Neural progenitor cell (in vitro differentiated cells): ENCODE results near the gene ATL2.

Experiments
- EZH2 ChIP-seq: fragments of 200-600 bp; sonication (generic); IDR thresholded peaks from 2 replicates; pipeline ENCODE4 v1.6.1; 2017; ENCODE audit warnings: antibody characterized with exemption, mild to moderate bottlenecking, moderate library complexity
- EZH2phosphoT487 ChIP-seq: fragments of 200-600 bp; sonication (generic); IDR thresholded peaks from 2 replicates; pipeline ENCODE4 v1.6.1; 2017; ENCODE audit warnings: antibody characterized with exemption
- TF ChIP-seq, protein P1 (sequence below): fragments of 200-600 bp; sonication (generic); IDR thresholded peaks from 2 replicates; pipeline ENCODE4 v1.5.1; 2017; ENCODE audit warnings: antibody characterized with exemption, mild to moderate bottlenecking

- TF ChIP-seq, protein P1, sequence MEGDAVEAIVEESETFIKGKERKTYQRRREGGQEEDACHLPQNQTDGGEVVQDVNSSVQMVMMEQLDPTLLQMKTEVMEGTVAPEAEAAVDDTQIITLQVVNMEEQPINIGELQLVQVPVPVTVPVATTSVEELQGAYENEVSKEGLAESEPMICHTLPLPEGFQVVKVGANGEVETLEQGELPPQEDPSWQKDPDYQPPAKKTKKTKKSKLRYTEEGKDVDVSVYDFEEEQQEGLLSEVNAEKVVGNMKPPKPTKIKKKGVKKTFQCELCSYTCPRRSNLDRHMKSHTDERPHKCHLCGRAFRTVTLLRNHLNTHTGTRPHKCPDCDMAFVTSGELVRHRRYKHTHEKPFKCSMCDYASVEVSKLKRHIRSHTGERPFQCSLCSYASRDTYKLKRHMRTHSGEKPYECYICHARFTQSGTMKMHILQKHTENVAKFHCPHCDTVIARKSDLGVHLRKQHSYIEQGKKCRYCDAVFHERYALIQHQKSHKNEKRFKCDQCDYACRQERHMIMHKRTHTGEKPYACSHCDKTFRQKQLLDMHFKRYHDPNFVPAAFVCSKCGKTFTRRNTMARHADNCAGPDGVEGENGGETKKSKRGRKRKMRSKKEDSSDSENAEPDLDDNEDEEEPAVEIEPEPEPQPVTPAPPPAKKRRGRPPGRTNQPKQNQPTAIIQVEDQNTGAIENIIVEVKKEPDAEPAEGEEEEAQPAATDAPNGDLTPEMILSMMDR = no peak
- no peak for TF ChIP-seq EZH2
- TF ChIP-seq EZH2phosphoT487 = no peak
Measured at GRCh38 chr2:38381381-38382143, 4.5 kb upstream of the ATL2 start.
